K562 (cell line): ENCODE data around the gene ANO4. TPM values are rescaled to one million over a fixed set of nuclear protein-coding genes. Genes with fewer than 3 reads are reported as not detected.
A peak's percentile ranks its signal among the peaks of the same experiment; 100 is the strongest.

Source experiments
- ATAC-seq: fragments of 200-7000 bp; cut with Tn5 transposase; 3 replicates; pipeline ENCODE4 v1.9.1; 2020; ENCODE audit warnings: moderate library complexity
- BruUV-seq: library from RNA; stranded (reverse); fragments of 400-500 nt; replicated peaks from 2 replicates; lab custom pipeline; 2021; lab: Mats Ljungman, UMichigan
- CTCF ChIA-PET: fragments of 300-600 bp; formaldehyde crosslinking; extraction: SDS; loops from one replicate; lab custom pipeline; 2021; ENCODE audit warnings: low intra/inter-chr PET ratio; lab: Yijun Ruan, JAX
- POLR2A ChIA-PET: fragments of 300-600, 350-650 bp; sonication (Branson Sonifier 250); formaldehyde crosslinking; extraction: SDS; loops from one replicate; lab custom pipeline; 2021; ENCODE audit warnings: antibody characterized with exemption, inconsistent platforms; lab: Yijun Ruan, JAX
- DNase-seq, 4 experiments: peaks; one replicate each; pipeline versions ENCODE4 v3.0.0 to v3.0.0-alpha.2; 2011 to 2018; ENCODE audit warnings: low spot score in 3 of 4, mixed read lengths in 3 of 4; ENCODE audit errors: extremely low read depth in 1 of 4
- FAIRE-seq: peaks from 2 replicates; lab custom pipeline; 2011; peaks lifted over from hg19 to GRCh38; lab: Jason Lieb, UNC
- H2AFZ ChIP-seq: 2 replicates; pipeline ENCODE4 v1.6.0; 2011; ENCODE audit warnings: low read depth, low read length, control low read depth, inconsistent platforms
- H3K27ac ChIP-seq: fragments of 200-600 bp; 3 replicates; pipeline ENCODE4 v1.8.0; 2011; ENCODE audit warnings: low read depth, mild to moderate bottlenecking, control low read depth, inconsistent platforms, low read length, moderate library complexity, mixed read lengths; ENCODE audit errors: extremely low read depth
- H3K27me3 ChIP-seq, 2 experiments: fragments of 300-600 bp in 1 of 2; 2 replicates in 1 of 2; 3 replicates in 1 of 2; pipeline versions ENCODE4 v1.6.0 to v1.8.0; 2011; ENCODE audit warnings: inconsistent platforms in 2 of 2, low read length in 2 of 2, mild to moderate bottlenecking in 1 of 2, mixed read lengths in 1 of 2, moderate library complexity in 1 of 2; ENCODE audit not compliant: control insufficient read depth in 2 of 2, insufficient read depth in 2 of 2
- H3K36me3 ChIP-seq: fragments of 300-600 bp; 3 replicates; pipeline ENCODE4 v1.8.0; 2011; ENCODE audit warnings: mild to moderate bottlenecking, low read length, inconsistent platforms; ENCODE audit not compliant: control insufficient read depth, insufficient read depth
- H3K4me1 ChIP-seq, 2 experiments: fragments of 200-600 bp in 1 of 2; replicated peaks in 1 of 2; 2 replicates in 1 of 2; 3 replicates in 1 of 2; pipeline versions ENCODE4 v1.5.1 to v1.8.0; 2011; ENCODE audit warnings: inconsistent platforms in 2 of 2, low read length in 2 of 2, mild to moderate bottlenecking in 1 of 2, mixed read lengths in 1 of 2, moderate library complexity in 1 of 2; ENCODE audit not compliant: control insufficient read depth in 2 of 2, insufficient read depth in 2 of 2
- H3K4me2 ChIP-seq: 2 replicates; pipeline ENCODE4 v1.6.1; 2011; ENCODE audit warnings: low read length, control low read depth, inconsistent platforms, mixed read lengths; ENCODE audit not compliant: insufficient read depth
- H3K4me3 ChIP-seq: fragments of 200-600 bp; sonication (generic), shearing (Covaris generic); 2 replicates; pipeline ENCODE4 v1.5.1; 2016; ENCODE audit warnings: control low read depth, inconsistent platforms
- H3K79me2 ChIP-seq: fragments of 200-600 bp; 3 replicates; pipeline ENCODE4 v1.8.0; 2011; ENCODE audit warnings: low read length, inconsistent platforms; ENCODE audit not compliant: control insufficient read depth, insufficient read depth
- H3K9ac ChIP-seq, 2 experiments: 2 replicates each; pipeline versions ENCODE4 v1.6.0 to v1.6.1; 2011; ENCODE audit warnings: low read depth in 2 of 2, low read length in 2 of 2, control low read depth in 1 of 2, inconsistent platforms in 1 of 2, mild to moderate bottlenecking in 1 of 2, mixed read lengths in 1 of 2; ENCODE audit not compliant: insufficient read depth in 1 of 2
- H3K9me1 ChIP-seq: one replicate; pipeline ENCODE4 v1.6.0; 2011; ENCODE audit warnings: inconsistent platforms, mild to moderate bottlenecking, low read length, moderate library complexity; ENCODE audit not compliant: control insufficient read depth, insufficient read depth
- H3K9me3 ChIP-seq: replicated peaks from 2 replicates; pipeline ENCODE4 v1.5.1; 2011; ENCODE audit warnings: low read depth, low read length, inconsistent platforms; ENCODE audit not compliant: control insufficient read depth, insufficient read depth
- H4K20me1 ChIP-seq: replicated peaks from 2 replicates; pipeline ENCODE4 v1.6.1; 2011; ENCODE audit warnings: low read length, inconsistent platforms, mixed read lengths; ENCODE audit not compliant: control insufficient read depth, insufficient read depth
- ARHGAP35 ChIP-seq: fragments of 450-650 bp; IDR thresholded peaks from 2 replicates; pipeline ENCODE4 v1.6.1; 2018; ENCODE audit not compliant: partially characterized antibody
- KDM5B ChIP-seq: fragments of 200-600 bp; sonication (generic); IDR thresholded peaks from 2 replicates; pipeline ENCODE4 v1.6.1; 2012; ENCODE audit warnings: low read depth, mild to moderate bottlenecking, moderate library complexity, low read length, control low read depth, inconsistent platforms; ENCODE audit not compliant: insufficient replicate concordance
- MBD1 ChIP-seq: fragments of 250-450 bp; sonication (Bioruptor Pico); IDR thresholded peaks from 2 replicates; pipeline ENCODE4 v1.8.0; 2022; ENCODE audit warnings: inconsistent platforms
- MITF ChIP-seq: IDR thresholded peaks from 2 replicates; pipeline ENCODE4 v1.6.1; 2014; ENCODE audit warnings: antibody characterized with exemption
- NFIC ChIP-seq: fragments of 450-650 bp; IDR thresholded peaks from 2 replicates; pipeline ENCODE4 v1.6.1; 2017; ENCODE audit warnings: mild to moderate bottlenecking, inconsistent platforms
- NFIX ChIP-seq: fragments of 250-450 bp; sonication (Bioruptor Pico); IDR thresholded peaks from 2 replicates; pipeline ENCODE4 v1.4.0; 2020; ENCODE audit warnings: low read depth, mild to moderate bottlenecking, moderate library complexity
- POLR2B ChIP-seq: fragments of 450-650 bp; IDR thresholded peaks from 2 replicates; pipeline ENCODE4 v1.6.1; 2018; ENCODE audit warnings: low read depth; ENCODE audit not compliant: partially characterized antibody
- TCF7L2 ChIP-seq: fragments of 150-350 bp; IDR thresholded peaks from 2 replicates; pipeline ENCODE4 v1.6.1; 2016; ENCODE audit warnings: low read depth, mild to moderate bottlenecking, low read length, moderate library complexity
- TRIM25 ChIP-seq: fragments of 450-650 bp; IDR thresholded peaks from 2 replicates; pipeline ENCODE4 v1.7.0; 2016; ENCODE audit warnings: borderline replicate concordance
- WGBS: fragments of 100-300 bp; shearing (Covaris generic); methylation state at CpG from one replicate; pipeline ENCODE4 v1.1.6; 2016; ENCODE audit warnings: low coverage, mixed read lengths; ENCODE audit not compliant: insufficient coverage; ENCODE audit errors: missing lambda C conversion rate; 5-methylcytosine and 5-hydroxymethylcytosine counted together
- in situ Hi-C: fragments of 300-500 bp; cut with MboI; formaldehyde crosslinking; loops from 4 replicates; pipeline ENCODE4 v1.15.0; 2018; ENCODE audit warnings: inconsistent platforms, mixed read lengths
- intact Hi-C: fragments of 100-400 bp; cut with micrococcal nuclease; formaldehyde crosslinking; loops from 2 replicates; pipeline ENCODE4 v1.14.2; 2022
- polyA plus RNA-seq, 8 experiments: library from polyadenylated mRNA; depleted of rRNA in 4 of 8; stranded (reverse) in 5 of 8; unstranded in 3 of 8; fragments of >200 nt; fragmentation: Nextera tagmentation in 2 of 8; fragmentation: Illumina TruSeq in 1 of 8; extraction: Ambion mirVana in 2 of 8; extraction: Trizol in 1 of 8; gene quantifications; 2 replicates each; pipeline versions ENCODE4 v1.2.1 to v1.2.3, GENCODE V29; 2011 to 2014; ENCODE audit warnings: inconsistent platforms in 1 of 8, missing spikeins in 1 of 8
- total RNA-seq, 7 experiments: library from RNA; depleted of rRNA in 6 of 7; stranded (reverse); fragments of >200 nt in 6 of 7; fragmentation: Illumina TruSeq in 2 of 7; extraction: Trizol in 2 of 7; gene quantifications; 2 replicates each; pipeline versions ENCODE4 v1.2.1 to v1.2.3, GENCODE V29; 2011 to 2021; ENCODE audit warnings: low replicate concordance in 1 of 7

ANO4 gene
- total and polyA plus RNA-seq, 9 of the 15 experiments (the other 6 are each of a cell fraction or from before 2014, with no cell fraction given), result not detected

- TF ChIP-seq MBD1 (CRISPR knock-in tag) (no peak), POLR2B (no peak), MITF (no peak)
- TF ChIP-seq, all 486 proteins: peak for 0
Measured at GRCh38 chr12:100896192-100896591, 101.6 kb downstream of the ANO4 start (continued).

- no TSS peak for BruUV-seq
- Histone ChIP-seq H3K9me1 (no peaks in the 10 kb centered on the region), H3K4me2 (no peak overlapping the region), H3K9ac (no peak overlapping the region), H3K27me3 (no peaks in the 10 kb centered on the region), H2AFZ (no peak overlapping the region), H3K4me3 (no peak overlapping the region), H3K79me2 (no peaks in the 10 kb centered on the region), H3K36me3 (no peaks in the 10 kb centered on the region), H3K27ac (no peak overlapping the region), H3K9me3 (no peaks in the 10 kb centered on the region), H3K4me1 (no peaks in the 10 kb centered on the region), H4K20me1 (no peaks in the 10 kb centered on the region)
- DNase-seq, result no peak
- CTCF ChIA-PET, result no interaction called here
- TF ChIP-seq TCF7L2 (no peak), TRIM25 (no peak), NFIC (peak; percentile 75), ARHGAP35 (no peak), NFIX (CRISPR knock-in tag) (peak; percentile 28; the same call in 1 of the 2 replicates), KDM5B (no peak)
- ATAC-seq, result no peak
- WGBS, result under 1% methylated on average over 5 of the region's 5 CpGs
- FAIRE-seq, result no peak
- POLR2A ChIA-PET, result no interaction called here
- intact Hi-C loops (no loop called here), in situ Hi-C loops (no loop called here)
Measured at GRCh38 chr12:100897240-100897639, 102.7 kb downstream of the ANO4 start.
